ENCODE data around the gene CDH22.

Gene CDH22

DNA sequence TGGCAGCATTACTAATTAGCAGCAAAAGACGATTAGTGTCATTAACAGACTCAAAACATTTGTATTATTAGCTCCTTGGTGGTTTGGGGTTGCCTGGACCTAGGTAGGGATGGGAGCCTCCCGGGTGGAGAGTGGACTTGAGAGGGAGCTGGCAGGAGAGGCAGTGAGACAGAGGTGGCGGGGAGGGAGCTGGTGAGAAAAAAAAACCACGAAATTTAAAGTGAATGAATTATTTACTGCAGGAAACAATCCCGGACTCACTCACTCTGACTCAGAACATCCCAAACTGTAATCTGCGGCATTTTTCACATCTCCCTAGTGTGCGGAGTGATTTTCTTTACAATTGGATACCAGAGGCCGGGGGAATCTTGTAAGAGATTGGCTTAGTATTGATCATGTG is 14.3 kb upstream of the CDH22 start:
- peaks cover 0 to 19% (median 0%) of the 10 kb centered on the region in 11 experiments; a peak in 7 of 22 replicates for H4K20me1 ChIP-seq
- H3K4me2 ChIP-seq = no peak overlapping the region
- H3K9me3 ChIP-seq (replicated peaks in 1 of 11) = no peaks in the 10 kb centered on the region
- H3K4me3 ChIP-seq = no peak overlapping the region
- no peak overlapping the region for H3K27ac ChIP-seq
- peaks cover 0 to 16% (median 3%) of the 10 kb centered on the region in 11 experiments; a peak in 10 of 22 replicates for H3K27me3 ChIP-seq
- peaks cover 0 to 4% (median 0%) of the 10 kb centered on the region in 10 experiments; a peak in 3 of 20 replicates for H3K4me1 ChIP-seq
- no peak for TF ChIP-seq Cebpa-rat (IDR thresholded peaks at IDR 0.05)
- no peaks in the 10 kb centered on the region for H3K36me3 ChIP-seq
- no peak overlapping the region for H3K9ac ChIP-seq

- Histone ChIP-seq H3K4me3 (no peak overlapping the region), H3K4me2 (no peak overlapping the region), H3K27ac (no peak overlapping the region), H3K9ac (no peak overlapping the region), H3K36me3 (no peaks in the 10 kb centered on the region), H4K20me1 (peaks cover 0 to 32% (median 12%) of the 10 kb centered on the region in 11 experiments; a peak in 11 of 22 replicates), H3K4me1 (peaks cover 0 to 4% (median 1%) of the 10 kb centered on the region in 10 experiments; a peak in 10 of 20 replicates), H3K9me3 (replicated peaks in 1 of 11) (no peaks in the 10 kb centered on the region), H3K27me3 (peaks cover 40 to 60% (median 52%) of the 10 kb centered on the region in 11 experiments)
- TF ChIP-seq Cebpa-rat (IDR thresholded peaks at IDR 0.05) = no peak
These were observed 9.4 kb upstream of the CDH22 start for GRCh38 chr20:46317685-46318177.

GRCh38 chr20:46316984-46317684 is 8.8 kb upstream of the CDH22 start:
- no peak overlapping the region for H3K27ac ChIP-seq
- no peak overlapping the region for H3K4me3 ChIP-seq
- no peaks in the 10 kb centered on the region for H3K9me3 ChIP-seq (replicated peaks in 1 of 11)
- peaks cover 46 to 61% (median 58%) of the 10 kb centered on the region in 11 experiments for H3K27me3 ChIP-seq
- no peak overlapping the region for H3K4me2 ChIP-seq
- peaks cover 0 to 36% (median 16%) of the 10 kb centered on the region in 11 experiments; a peak in 11 of 22 replicates for H4K20me1 ChIP-seq
- peaks cover 0 to 9% (median 6%) of the 10 kb centered on the region in 10 experiments; a peak in 12 of 20 replicates for H3K4me1 ChIP-seq
- TF ChIP-seq Cebpa-rat (IDR thresholded peaks at IDR 0.05) = no peak
- no peaks in the 10 kb centered on the region for H3K36me3 ChIP-seq
- no peak overlapping the region for H3K9ac ChIP-seq

DNA sequence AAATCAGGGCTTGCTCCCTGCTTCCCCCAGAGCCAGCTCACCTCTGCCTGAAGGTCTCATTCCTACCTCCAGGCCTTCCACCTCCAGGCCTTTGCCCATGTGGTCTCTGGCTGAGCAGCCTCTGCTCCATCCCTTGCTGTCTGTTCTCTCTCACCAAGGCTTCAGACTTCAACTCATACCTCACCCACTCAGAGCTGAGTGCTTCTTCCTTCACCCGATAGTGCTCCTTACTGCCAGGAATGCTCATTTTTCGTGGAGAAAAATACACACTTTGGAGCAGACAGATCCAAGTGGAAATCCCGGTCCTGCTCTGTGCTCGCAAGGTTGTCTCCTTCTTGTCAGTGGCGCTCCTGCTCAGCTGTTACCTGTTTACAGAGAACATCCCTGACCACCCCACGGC is 7.0 kb upstream of the CDH22 start:
- Histone ChIP-seq H4K20me1 (peaks cover 0 to 44% (median 16%) of the 10 kb centered on the region in 11 experiments; a peak in 12 of 22 replicates), H3K9me3 (replicated peaks in 1 of 11) (no peaks in the 10 kb centered on the region), H3K27ac (no peak overlapping the region), H3K4me2 (no peak overlapping the region), H3K4me3 (no peak overlapping the region), H3K27me3 (peaks cover 65 to 79% (median 76%) of the 10 kb centered on the region in 11 experiments), H3K36me3 (no peaks in the 10 kb centered on the region), H3K4me1 (peaks cover 0 to 12% (median 6%) of the 10 kb centered on the region in 10 experiments; a peak in 12 of 20 replicates), H3K9ac (no peak overlapping the region)
- no peak for TF ChIP-seq Cebpa-rat (IDR thresholded peaks at IDR 0.05)

DNA sequence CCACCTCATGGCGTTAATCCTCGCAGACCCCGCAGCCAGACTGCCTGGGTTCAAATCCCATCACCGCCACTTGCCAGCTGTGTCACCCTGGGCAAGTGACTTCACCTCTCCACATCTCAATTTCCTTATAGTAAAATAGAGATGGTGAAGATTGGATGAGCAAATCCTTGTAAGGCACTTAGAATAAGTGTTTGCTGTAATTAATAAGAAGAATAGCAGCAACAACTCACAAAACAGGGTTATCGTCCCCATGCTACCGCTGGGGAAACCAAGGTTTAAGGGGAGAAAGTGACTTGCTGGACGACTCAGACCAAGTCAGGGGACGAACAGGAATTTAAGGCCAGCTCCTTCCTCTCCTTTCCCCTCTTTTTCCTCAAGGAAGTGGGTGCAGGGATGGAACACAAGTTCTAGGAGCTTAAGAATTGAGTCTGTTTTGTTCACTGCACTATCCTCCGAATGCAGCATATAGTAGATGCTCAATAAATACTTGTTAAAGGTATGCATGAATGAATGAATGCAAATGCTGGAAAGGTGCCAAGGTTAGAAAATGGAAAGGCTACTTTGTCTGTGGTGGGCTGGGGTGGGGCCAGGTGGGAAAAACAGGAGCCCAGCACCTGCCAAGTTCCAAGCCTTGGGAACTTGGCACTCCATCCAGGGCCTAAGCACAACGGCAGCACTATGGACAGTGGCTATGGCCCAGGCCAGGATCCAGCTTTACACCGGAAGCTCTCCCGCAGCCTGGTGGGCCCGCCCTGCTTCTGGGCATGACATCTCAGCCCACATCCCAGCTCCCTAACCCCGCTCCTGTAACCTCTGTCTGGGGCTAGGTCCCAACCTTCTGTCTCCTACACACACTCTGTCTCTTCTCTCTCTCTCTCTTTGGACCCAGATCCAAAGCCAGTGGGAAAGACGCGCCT is 4.9 kb upstream of the CDH22 start:
- Histone ChIP-seq H3K4me2 (peak overlapping the region; percentile 20 to 77 (median 61); a peak in 18 of 22 replicates), H3K4me3 (peak overlapping the region in 5 of 10 experiments; percentile 7 to 47 (median 38); a peak in 3 of 20 replicates), H4K20me1 (peaks cover 0 to 60% (median 33%) of the 10 kb centered on the region in 11 experiments; a peak in 14 of 22 replicates), H3K27ac (no peak overlapping the region), H3K4me1 (peaks cover 3 to 16% (median 10%) of the 10 kb centered on the region in 10 experiments; a peak in 13 of 20 replicates), H3K9ac (0 out of 22 replicates have a peak overlapping the region, but pooled peaks of 2 of the 11 experiments have one; percentile 18 to 25), H3K9me3 (replicated peaks in 1 of 11) (no peaks in the 10 kb centered on the region), H3K27me3 (peaks cover 86 to 100% (median 97%) of the 10 kb centered on the region in 11 experiments), H3K36me3 (no peaks in the 10 kb centered on the region)
- no peak for TF ChIP-seq Cebpa-rat (IDR thresholded peaks at IDR 0.05)

GRCh38 chr20:46312075-46312944 is 4.0 kb upstream of the CDH22 start:
- Histone ChIP-seq H3K4me3 (peak overlapping the region in 7 of 10 experiments; percentile 5 to 47 (median 36); a peak in 6 of 20 replicates), H3K4me2 (peak overlapping the region; percentile 20 to 77 (median 61)), H3K4me1 (peaks cover 10 to 25% (median 16%) of the 10 kb centered on the region in 10 experiments; a peak in 18 of 20 replicates), H3K27me3 (peaks cover 90 to 100% (median 99%) of the 10 kb centered on the region in 11 experiments), H3K9me3 (replicated peaks in 1 of 11) (no peaks in the 10 kb centered on the region), H3K9ac (peak overlapping the region in 2 of 11 experiments; percentile 18 to 25; a peak in 1 of 22 replicates), H4K20me1 (peaks cover 0 to 68% (median 40%) of the 10 kb centered on the region in 11 experiments; a peak in 16 of 22 replicates), H3K36me3 (no peaks in the 10 kb centered on the region), H3K27ac (no peak overlapping the region)
- no peak for TF ChIP-seq Cebpa-rat (IDR thresholded peaks at IDR 0.05)

DNA sequence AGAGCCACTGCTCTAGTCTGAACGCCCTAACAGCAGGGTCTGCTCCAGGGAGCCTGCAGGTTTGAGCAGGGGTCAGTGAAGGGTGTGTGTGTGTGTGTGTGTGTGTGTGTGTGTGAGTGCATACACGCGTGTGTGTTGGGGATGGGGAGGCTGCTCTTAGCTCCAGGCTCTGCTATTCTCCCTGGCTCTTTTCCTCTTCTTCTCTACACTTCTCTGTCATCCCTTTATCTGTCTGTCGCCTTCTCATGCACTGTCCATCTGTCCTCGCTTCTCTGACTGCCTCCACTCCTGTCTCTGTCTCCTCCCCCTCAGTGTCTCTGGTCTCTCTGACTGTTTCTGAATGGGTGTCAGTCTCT is 3.4 kb upstream of the CDH22 start:
- no peak for TF ChIP-seq Cebpa-rat (IDR thresholded peaks at IDR 0.05)
- H3K4me2 ChIP-seq = 0 out of 22 replicates have a peak overlapping the region, but pooled peaks of 1 of the 11 experiments have one; percentile 77
- no peaks in the 10 kb centered on the region for H3K9me3 ChIP-seq (replicated peaks in 1 of 11)
- H3K9ac ChIP-seq = no peak overlapping the region
- peaks cover 0 to 74% (median 41%) of the 10 kb centered on the region in 11 experiments; a peak in 16 of 22 replicates for H4K20me1 ChIP-seq
- H3K27me3 ChIP-seq = peaks cover 95 to 100% (median 99%) of the 10 kb centered on the region in 11 experiments
- H3K27ac ChIP-seq = no peak overlapping the region
- no peak overlapping the region for H3K4me3 ChIP-seq
- peaks cover 13 to 27% (median 18%) of the 10 kb centered on the region in 10 experiments; a peak in 18 of 20 replicates for H3K4me1 ChIP-seq
- H3K36me3 ChIP-seq = no peaks in the 10 kb centered on the region

All from BLaER1 treated with 17β-estradiol and CSF1 and Interleukin-3, amounts not matched to agents 10 nM and 100 nM (cell line).